OCI-LY3 (cell line): ENCODE measurements around the gene RTL5.

Source experiments
- H2AFZ ChIP-seq: fragments of 200-600, 300-600 bp; shearing (Covaris generic); 2 replicates; pipeline ENCODE4 v1.6.0; 2014; ENCODE audit warnings: antibody characterized with exemption, low read depth, low read length
- H3K27ac ChIP-seq: fragments of 200-600, 300-600 bp; sonication (generic); 2 replicates; pipeline ENCODE4 v1.5.1; 2014; ENCODE audit warnings: mild to moderate bottlenecking, low read length, moderate library complexity, mixed read lengths
- H3K27me3 ChIP-seq: fragments of 200-600, 300-600 bp; sonication (generic); 2 replicates; pipeline ENCODE4 v1.6.1; 2014; ENCODE audit warnings: low read depth, low read length, mixed read lengths
- H3K36me3 ChIP-seq: fragments of 200-600, 300-600 bp; sonication (generic); replicated peaks from 2 replicates; pipeline ENCODE3; 2014; ENCODE audit warnings: low read depth, low read length, mixed read lengths
- H3K4me1 ChIP-seq: fragments of 300-600, 200-600 bp; sonication (generic); 2 replicates; pipeline ENCODE4 v1.6.1; 2014; ENCODE audit warnings: low read length, mixed read lengths
- H3K4me2 ChIP-seq: fragments of 200-600, 300-600 bp; sonication (generic); 2 replicates; pipeline ENCODE4 v1.6.1; 2014; ENCODE audit warnings: low read length, mixed read lengths
- H3K4me3 ChIP-seq: fragments of 300-600, 200-600 bp; sonication (generic); 2 replicates; pipeline ENCODE4 v1.5.1; 2014; ENCODE audit warnings: antibody characterized with exemption, mild to moderate bottlenecking, low read length, moderate library complexity
- H3K79me2 ChIP-seq: fragments of 300-600, 200-600 bp; shearing (Covaris generic); 2 replicates; pipeline ENCODE4 v1.6.1; 2014; ENCODE audit warnings: mild to moderate bottlenecking, low read length, mixed read lengths
- H3K9ac ChIP-seq: fragments of 300-600, 200-600 bp; shearing (Covaris generic); 2 replicates; pipeline ENCODE4 v1.6.0; 2014; ENCODE audit warnings: mild to moderate bottlenecking, low read length, moderate library complexity
- H3K9me3 ChIP-seq: fragments of 200-600, 300-600 bp; shearing (Covaris generic); 2 replicates; pipeline ENCODE4 v1.6.1; 2014; ENCODE audit warnings: low read length, mixed read lengths; ENCODE audit not compliant: insufficient read depth
- H4K20me1 ChIP-seq: fragments of 200-600, 300-600 bp; sonication (generic); 2 replicates; pipeline ENCODE4 v1.6.1; 2016; ENCODE audit warnings: low read length, mixed read lengths; ENCODE audit not compliant: insufficient read depth
- EZH2phosphoT487 ChIP-seq: fragments of 200-600 bp; shearing (Covaris generic); IDR thresholded peaks from 2 replicates; pipeline ENCODE4 v1.6.1; 2018; ENCODE audit warnings: antibody characterized with exemption, mixed run types, low read depth
- TF ChIP-seq, protein P1 (sequence below): fragments of 200-600, 300-600 bp; sonication (generic); IDR thresholded peaks from 2 replicates; pipeline ENCODE4 v1.5.1; 2014; ENCODE audit warnings: antibody characterized with exemption, low read length, low read depth

Gene RTL5

DNA sequence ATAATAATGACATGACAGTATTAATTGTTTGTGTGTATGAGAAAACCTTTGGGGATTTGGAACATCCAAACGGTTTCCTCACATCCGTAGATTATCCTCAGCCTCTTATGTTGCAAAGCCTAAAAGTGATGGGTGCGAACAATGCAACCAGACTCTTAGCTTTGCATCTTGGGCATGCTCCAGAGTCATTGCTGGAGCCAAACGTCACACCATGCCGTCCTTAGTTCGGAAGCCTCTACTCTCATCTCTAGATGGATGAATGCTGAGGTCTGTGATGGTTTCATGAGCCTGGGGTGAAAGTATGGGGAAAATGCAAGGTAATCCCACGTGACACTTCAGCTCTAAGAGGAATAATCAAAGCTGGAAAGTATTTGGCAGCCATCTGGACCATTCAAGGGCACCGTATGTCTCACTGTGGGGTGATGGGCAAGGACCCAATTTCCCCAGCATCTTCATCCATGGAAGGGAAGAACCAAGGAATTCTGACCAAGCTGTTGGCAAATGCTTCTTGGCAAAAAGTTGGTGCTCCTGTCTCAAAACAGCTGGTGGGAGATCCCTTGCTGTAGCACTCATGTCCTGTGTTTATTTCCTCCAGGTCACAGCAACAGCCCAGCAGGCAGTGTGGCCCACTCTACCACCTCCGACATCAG, 6.3 kb upstream of the RTL5 start:
- H4K20me1 ChIP-seq = no peaks in the 10 kb centered on the region
- no peaks in the 10 kb centered on the region for H3K9me3 ChIP-seq
- H2AFZ ChIP-seq = no peak overlapping the region
- TF ChIP-seq, protein P1, sequence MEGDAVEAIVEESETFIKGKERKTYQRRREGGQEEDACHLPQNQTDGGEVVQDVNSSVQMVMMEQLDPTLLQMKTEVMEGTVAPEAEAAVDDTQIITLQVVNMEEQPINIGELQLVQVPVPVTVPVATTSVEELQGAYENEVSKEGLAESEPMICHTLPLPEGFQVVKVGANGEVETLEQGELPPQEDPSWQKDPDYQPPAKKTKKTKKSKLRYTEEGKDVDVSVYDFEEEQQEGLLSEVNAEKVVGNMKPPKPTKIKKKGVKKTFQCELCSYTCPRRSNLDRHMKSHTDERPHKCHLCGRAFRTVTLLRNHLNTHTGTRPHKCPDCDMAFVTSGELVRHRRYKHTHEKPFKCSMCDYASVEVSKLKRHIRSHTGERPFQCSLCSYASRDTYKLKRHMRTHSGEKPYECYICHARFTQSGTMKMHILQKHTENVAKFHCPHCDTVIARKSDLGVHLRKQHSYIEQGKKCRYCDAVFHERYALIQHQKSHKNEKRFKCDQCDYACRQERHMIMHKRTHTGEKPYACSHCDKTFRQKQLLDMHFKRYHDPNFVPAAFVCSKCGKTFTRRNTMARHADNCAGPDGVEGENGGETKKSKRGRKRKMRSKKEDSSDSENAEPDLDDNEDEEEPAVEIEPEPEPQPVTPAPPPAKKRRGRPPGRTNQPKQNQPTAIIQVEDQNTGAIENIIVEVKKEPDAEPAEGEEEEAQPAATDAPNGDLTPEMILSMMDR = no peak
- no peak for TF ChIP-seq EZH2phosphoT487
- no peak overlapping the region for H3K27ac ChIP-seq
- no peak overlapping the region for H3K4me3 ChIP-seq
- H3K4me2 ChIP-seq = no peak overlapping the region
- peaks cover 7% of the 10 kb centered on the region for H3K4me1 ChIP-seq
- no peaks in the 10 kb centered on the region for H3K79me2 ChIP-seq
- 0 out of 2 replicates have a peak, but pooled peaks cover 3% of the 10 kb centered on the region for H3K27me3 ChIP-seq
- H3K9ac ChIP-seq = no peak overlapping the region
- no peaks in the 10 kb centered on the region for H3K36me3 ChIP-seq

DNA sequence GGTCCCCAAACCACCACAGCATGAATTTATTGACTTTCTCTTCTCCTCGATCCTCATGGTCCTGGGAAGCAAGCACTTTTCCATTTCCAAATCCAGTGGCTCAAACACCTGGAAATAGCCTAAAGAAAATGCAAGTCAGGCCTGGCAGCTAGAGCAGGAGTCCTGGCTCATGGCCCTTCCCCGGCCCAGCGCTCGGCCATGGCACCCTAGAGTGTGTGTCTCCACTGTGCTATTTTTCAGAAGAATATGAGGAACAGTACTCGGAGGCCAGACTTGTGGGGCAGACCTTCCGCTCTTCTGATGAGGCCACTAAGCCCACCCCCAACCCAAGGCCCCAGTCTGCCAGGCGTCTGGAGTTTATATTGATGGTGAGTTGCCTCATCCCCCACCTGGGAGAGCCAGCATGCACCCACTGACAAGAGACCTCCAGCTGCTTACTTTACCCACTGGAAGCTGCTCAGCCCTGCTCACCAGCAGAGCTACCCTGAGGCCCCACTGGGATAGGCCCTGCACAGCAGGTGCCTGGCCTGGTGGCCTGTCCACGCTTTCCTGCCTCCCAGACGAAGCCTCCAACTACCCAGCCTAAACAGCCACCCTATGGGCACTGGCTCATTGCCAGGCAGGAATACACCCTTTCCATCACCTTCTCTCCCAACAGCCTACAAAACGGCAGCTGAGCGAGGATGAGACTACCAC, 2.3 kb upstream of the RTL5 start:
- Histone ChIP-seq H3K27me3 (peaks cover 11% of the 10 kb centered on the region), H3K4me3 (no peak overlapping the region), H2AFZ (no peak overlapping the region), H3K27ac (no peak overlapping the region), H3K79me2 (no peaks in the 10 kb centered on the region), H3K36me3 (no peaks in the 10 kb centered on the region), H3K9me3 (no peaks in the 10 kb centered on the region), H3K4me1 (no peaks in the 10 kb centered on the region), H3K9ac (no peak overlapping the region), H4K20me1 (no peaks in the 10 kb centered on the region), H3K4me2 (no peak overlapping the region)
- TF ChIP-seq, protein P1 = no peak
- TF ChIP-seq EZH2phosphoT487 = no peak

DNA sequence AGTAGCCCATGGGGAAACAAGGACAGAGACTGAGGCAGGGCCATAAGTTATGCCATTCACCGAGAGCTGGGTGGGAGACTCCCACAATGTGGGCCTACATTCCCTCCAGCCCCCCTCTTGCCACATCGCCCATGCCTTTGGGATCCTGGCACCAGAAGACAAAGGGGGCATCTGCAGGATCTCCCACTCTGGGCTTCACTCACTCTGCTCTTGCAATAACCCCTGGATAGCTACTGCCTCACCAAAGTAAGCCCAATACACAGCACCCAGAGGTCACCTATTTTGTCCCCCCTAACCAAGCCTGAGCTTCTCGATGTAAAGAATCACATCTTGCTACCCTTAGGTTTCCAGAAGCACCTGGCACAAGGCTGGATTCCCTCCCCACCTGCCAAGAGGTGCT, 741 bp upstream of the RTL5 start:
- H3K79me2 ChIP-seq = no peaks in the 10 kb centered on the region
- peaks cover 11% of the 10 kb centered on the region for H3K27me3 ChIP-seq
- H3K4me2 ChIP-seq = no peak overlapping the region
- no peaks in the 10 kb centered on the region for H3K4me1 ChIP-seq
- H3K9ac ChIP-seq = no peak overlapping the region
- no peaks in the 10 kb centered on the region for H3K36me3 ChIP-seq
- H2AFZ ChIP-seq = no peak overlapping the region
- no peaks in the 10 kb centered on the region for H3K9me3 ChIP-seq
- no peaks in the 10 kb centered on the region for H4K20me1 ChIP-seq
- TF ChIP-seq, protein P1 = no peak
- TF ChIP-seq EZH2phosphoT487 = no peak
- H3K4me3 ChIP-seq = no peak overlapping the region
- H3K27ac ChIP-seq = no peak overlapping the region

DNA sequence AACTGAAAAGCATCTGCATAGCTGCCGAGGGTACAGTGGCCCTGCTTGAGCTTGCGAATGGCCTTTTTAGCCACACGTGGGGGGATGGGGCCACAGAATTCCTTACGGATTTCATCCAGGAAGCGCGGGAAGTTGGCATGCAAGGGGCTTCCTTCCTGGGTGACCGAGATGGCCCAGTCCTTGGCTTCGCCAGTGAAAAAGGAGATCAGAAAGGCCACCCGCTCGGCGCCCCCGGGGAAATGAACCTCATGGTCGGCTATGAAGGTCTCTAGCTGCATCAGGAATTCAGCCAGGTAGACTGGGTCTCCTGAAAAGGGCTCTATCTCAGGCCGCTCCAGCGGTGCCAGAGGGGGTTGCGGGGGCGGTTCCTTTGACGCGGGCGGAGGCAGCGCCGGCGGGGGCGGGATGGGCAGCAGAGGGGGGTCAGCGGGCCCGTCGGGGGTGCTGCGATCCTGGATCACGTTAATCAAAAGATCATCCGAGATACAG, 909 bp downstream of the RTL5 start:
- Histone ChIP-seq H3K4me1 (peaks cover 7% of the 10 kb centered on the region; the same call in 1 of the 2 replicates), H3K4me3 (no peak overlapping the region), H3K36me3 (no peaks in the 10 kb centered on the region), H3K79me2 (no peaks in the 10 kb centered on the region), H3K4me2 (no peak overlapping the region), H3K9me3 (no peaks in the 10 kb centered on the region), H3K9ac (no peak overlapping the region), H2AFZ (no peak overlapping the region), H4K20me1 (no peaks in the 10 kb centered on the region), H3K27me3 (peaks cover 11% of the 10 kb centered on the region), H3K27ac (no peak overlapping the region)
- TF ChIP-seq, protein P1 = no peak
- TF ChIP-seq EZH2phosphoT487 = no peak
